ENCODE measurements around the gene KCTD7.

- TF ChIP-seq CTCF (conservative IDR thresholded peaks at IDR 0.05; ENCODE audit: low read length) (no peak), EZH2phosphoT487 (IDR thresholded peaks at IDR 0.05; ENCODE audit: borderline replicate concordance) (no peak)
Measured at GRCh38 chr7:66657798-66658197, 29.1 kb downstream of the KCTD7 start.

Data from Loucy (cell line).